ENCODE measurements around the gene TPSG1.
"Not testable (repeated sequence)": the region's sequence is repeated elsewhere in the genome, so short reads cannot be mapped to it uniquely, and the experiment has no call there.

Gene TPSG1

GRCh38 chr16:1247903-1248537, 23.0 kb upstream of the TPSG1 start:
- H3K79me2 ChIP-seq (ENCODE audit: insufficient read depth, low read length); H4K20me1 ChIP-seq (ENCODE audit: low read depth, low read length); H3K9ac ChIP-seq (ENCODE audit: low read length); H3K27ac ChIP-seq (ENCODE audit: low read depth, low read length); H3K9me2 ChIP-seq (replicated peaks; ENCODE audit: insufficient read depth, low read length); H3K36me3 ChIP-seq (ENCODE audit: low read length); H3K4me3 ChIP-seq (ENCODE audit: insufficient read depth, low read length, poor library complexity, severe bottlenecking); H3K9me3 ChIP-seq (ENCODE audit: insufficient read depth, low read length); H3K27me3 ChIP-seq (ENCODE audit: low read length); H3K4me2 ChIP-seq (ENCODE audit: low read depth, low read length, poor library complexity, severe bottlenecking); H3F3A ChIP-seq (ENCODE audit: insufficient read depth); H2AFZ ChIP-seq (ENCODE audit: low read depth, low read length, severe bottlenecking): not testable (repeated sequence)

- no peaks in the 10 kb centered on the region for H4K20me1 ChIP-seq (ENCODE audit: low read depth, low read length)
- no peak overlapping the region for H3K27ac ChIP-seq (ENCODE audit: low read depth, low read length)
- no peaks in the 10 kb centered on the region for H3K27me3 ChIP-seq (ENCODE audit: low read length)
- H3K9me2 ChIP-seq (replicated peaks; ENCODE audit: insufficient read depth, low read length) = no peaks in the 10 kb centered on the region
- H3K4me2 ChIP-seq (ENCODE audit: low read depth, low read length, poor library complexity, severe bottlenecking) = no peak overlapping the region
- TF ChIP-seq CTCF (IDR thresholded peaks at IDR 0.05; ENCODE audit: insufficient read depth, low read length, poor library complexity, severe bottlenecking) (no peak), EZH2phosphoT487 (conservative IDR thresholded peaks at IDR 0.05; ENCODE audit: low read length) (no peak)
- no peaks in the 10 kb centered on the region for H3K79me2 ChIP-seq (ENCODE audit: insufficient read depth, low read length)
- H3K4me3 ChIP-seq (ENCODE audit: insufficient read depth, low read length, poor library complexity, severe bottlenecking) = no peak overlapping the region
- no peaks in the 10 kb centered on the region for H3F3A ChIP-seq (ENCODE audit: insufficient read depth)
- no peaks in the 10 kb centered on the region for H3K36me3 ChIP-seq (ENCODE audit: low read length)
- H3K9me3 ChIP-seq (ENCODE audit: insufficient read depth, low read length) = no peaks in the 10 kb centered on the region
- H2AFZ ChIP-seq (ENCODE audit: low read depth, low read length, severe bottlenecking) = no peak overlapping the region
- no peak overlapping the region for H3K9ac ChIP-seq (ENCODE audit: low read length)
Observed at GRCh38 chr16:1245452-1246020, 20.5 kb upstream of the TPSG1 start.

GRCh38 chr16:1244881-1245280, 19.8 kb upstream of the TPSG1 start:
- H2AFZ ChIP-seq (ENCODE audit: low read depth, low read length, severe bottlenecking) = no peak overlapping the region
- no peaks in the 10 kb centered on the region for H3F3A ChIP-seq (ENCODE audit: insufficient read depth)
- TF ChIP-seq EZH2phosphoT487 (conservative IDR thresholded peaks at IDR 0.05; ENCODE audit: low read length) (no peak), CTCF (IDR thresholded peaks at IDR 0.05; ENCODE audit: insufficient read depth, low read length, poor library complexity, severe bottlenecking) (no peak)
- H3K4me3 ChIP-seq (ENCODE audit: insufficient read depth, low read length, poor library complexity, severe bottlenecking) = no peak overlapping the region
- no peaks in the 10 kb centered on the region for H3K36me3 ChIP-seq (ENCODE audit: low read length)
- H3K9me2 ChIP-seq (replicated peaks; ENCODE audit: insufficient read depth, low read length) = no peaks in the 10 kb centered on the region
- H3K4me2 ChIP-seq (ENCODE audit: low read depth, low read length, poor library complexity, severe bottlenecking) = no peak overlapping the region
- H3K79me2 ChIP-seq (ENCODE audit: insufficient read depth, low read length) = no peaks in the 10 kb centered on the region
- H3K9ac ChIP-seq (ENCODE audit: low read length) = no peak overlapping the region
- H3K9me3 ChIP-seq (ENCODE audit: insufficient read depth, low read length) = no peaks in the 10 kb centered on the region
- H3K27me3 ChIP-seq (ENCODE audit: low read length) = no peaks in the 10 kb centered on the region
- no peaks in the 10 kb centered on the region for H4K20me1 ChIP-seq (ENCODE audit: low read depth, low read length)
- no peak overlapping the region for H3K27ac ChIP-seq (ENCODE audit: low read depth, low read length)

- H3K9ac ChIP-seq (ENCODE audit: low read length); H3K9me3 ChIP-seq (ENCODE audit: insufficient read depth, low read length); H3K4me3 ChIP-seq (ENCODE audit: insufficient read depth, low read length, poor library complexity, severe bottlenecking); H3F3A ChIP-seq (ENCODE audit: insufficient read depth); H3K9me2 ChIP-seq (replicated peaks; ENCODE audit: insufficient read depth, low read length); H2AFZ ChIP-seq (ENCODE audit: low read depth, low read length, severe bottlenecking); H3K4me2 ChIP-seq (ENCODE audit: low read depth, low read length, poor library complexity, severe bottlenecking); H4K20me1 ChIP-seq (ENCODE audit: low read depth, low read length); H3K36me3 ChIP-seq (ENCODE audit: low read length); H3K79me2 ChIP-seq (ENCODE audit: insufficient read depth, low read length); H3K27me3 ChIP-seq (ENCODE audit: low read length); H3K27ac ChIP-seq (ENCODE audit: low read depth, low read length): not testable (repeated sequence)
Observed at GRCh38 chr16:1243907-1244850, 19.1 kb upstream of the TPSG1 start.

GRCh38 chr16:1243363-1243762, 18.3 kb upstream of the TPSG1 start:
- not testable (repeated sequence) for H3K27me3 ChIP-seq (ENCODE audit: low read length); H4K20me1 ChIP-seq (ENCODE audit: low read depth, low read length); H3F3A ChIP-seq (ENCODE audit: insufficient read depth); H2AFZ ChIP-seq (ENCODE audit: low read depth, low read length, severe bottlenecking); H3K4me2 ChIP-seq (ENCODE audit: low read depth, low read length, poor library complexity, severe bottlenecking); H3K27ac ChIP-seq (ENCODE audit: low read depth, low read length); H3K9me3 ChIP-seq (ENCODE audit: insufficient read depth, low read length); H3K36me3 ChIP-seq (ENCODE audit: low read length); H3K9ac ChIP-seq (ENCODE audit: low read length); H3K4me3 ChIP-seq (ENCODE audit: insufficient read depth, low read length, poor library complexity, severe bottlenecking); H3K9me2 ChIP-seq (replicated peaks; ENCODE audit: insufficient read depth, low read length); H3K79me2 ChIP-seq (ENCODE audit: insufficient read depth, low read length)

GRCh38 chr16:1241081-1241480, 16.0 kb upstream of the TPSG1 start:
- H2AFZ ChIP-seq (ENCODE audit: low read depth, low read length, severe bottlenecking); H3F3A ChIP-seq (ENCODE audit: insufficient read depth); H3K79me2 ChIP-seq (ENCODE audit: insufficient read depth, low read length); H3K27ac ChIP-seq (ENCODE audit: low read depth, low read length); H3K4me3 ChIP-seq (ENCODE audit: insufficient read depth, low read length, poor library complexity, severe bottlenecking); H3K4me2 ChIP-seq (ENCODE audit: low read depth, low read length, poor library complexity, severe bottlenecking); H4K20me1 ChIP-seq (ENCODE audit: low read depth, low read length); H3K9me3 ChIP-seq (ENCODE audit: insufficient read depth, low read length); H3K9ac ChIP-seq (ENCODE audit: low read length); H3K36me3 ChIP-seq (ENCODE audit: low read length); H3K27me3 ChIP-seq (ENCODE audit: low read length); H3K9me2 ChIP-seq (replicated peaks; ENCODE audit: insufficient read depth, low read length): not testable (repeated sequence)

All from SU-DHL-6 (cell line).